Uterus (tissue), 4 donors: Measurements from ENCODE around the gene PUS3. TPM values are rescaled to one million over a fixed set of nuclear protein-coding genes. Genes with fewer than 3 reads are reported as not detected.

Experiments used
- DNase-seq, 2 donors: peaks; one replicate each; pipeline ENCODE4 v3.0.0-alpha.2; 2019 to 2020
- H3K27ac ChIP-seq, 2 donors: fragments of 200-600 bp; sonication (generic); 1 replicate in 1 of 2; 2 replicates in 1 of 2; pipeline ENCODE4 v1.5.1; 2016 to 2018
- H3K27me3 ChIP-seq, 2 donors: fragments of 200-600 bp; sonication (generic); one replicate each; pipeline ENCODE4 v1.5.1; 2018 to 2019; ENCODE audit warnings: control low read depth in 1 of 2
- H3K36me3 ChIP-seq, 2 donors: fragments of 200-600 bp; sonication (generic); one replicate each; pipeline ENCODE4 v1.5.1; 2019; ENCODE audit warnings: control low read depth in 1 of 2
- H3K4me1 ChIP-seq, 2 donors: fragments of 200-600 bp; sonication (generic); one replicate each; pipeline ENCODE4 v1.5.1; 2018 to 2019; ENCODE audit warnings: control low read depth in 1 of 2
- H3K4me3 ChIP-seq, 2 donors: fragments of 200-600 bp; sonication (generic); 1 replicate in 1 of 2; 2 replicates in 1 of 2; pipeline ENCODE4 v1.5.1; 2018 to 2019; ENCODE audit warnings: mild to moderate bottlenecking in 1 of 2
- H3K9me3 ChIP-seq, 2 donors: fragments of 200-600 bp; sonication (generic); one replicate each; pipeline ENCODE4 v1.5.1; 2019; ENCODE audit warnings: control low read depth in 1 of 2
- POLR2A ChIP-seq, 2 donors: fragments of 450-650 bp; IDR thresholded peaks; one replicate each; pipeline ENCODE4 v1.6.1; 2016; ENCODE audit warnings: antibody characterized with exemption in 2 of 2, mild to moderate bottlenecking in 1 of 2, moderate library complexity in 1 of 2
- intact Hi-C: fragments of 100-400 bp; cut with DNase I; formaldehyde crosslinking; loops from one replicate; pipeline ENCODE4 v1.15.1; 2023; ENCODE audit warnings: low total_unique reads
- total RNA-seq, 4 donors: library from RNA; depleted of rRNA in 3 of 4; stranded (reverse); fragments of >200 nt in 3 of 4; gene quantifications; one replicate each; pipeline versions ENCODE4 v1.1.0 to v1.2.4, GENCODE V29; 2014 to 2023
- TF ChIP-seq, protein P1 (sequence below), 4 experiments: fragments of 200-600 bp in 2 of 4; fragments of 450-650 bp in 2 of 4; sonication (generic) in 2 of 4; IDR thresholded peaks; one replicate each; pipeline ENCODE4 v1.5.1; 2016 to 2019; ENCODE audit warnings: antibody characterized with exemption in 4 of 4, mild to moderate bottlenecking in 2 of 4, moderate library complexity in 1 of 4
- donor health status: DM: yes; HTN: yes; CAD: no.

The PUS3 gene
- total RNA-seq, 4 donors from 2014 or later = 1.8 to 19.4 (median 10.2) TPM

DNA sequence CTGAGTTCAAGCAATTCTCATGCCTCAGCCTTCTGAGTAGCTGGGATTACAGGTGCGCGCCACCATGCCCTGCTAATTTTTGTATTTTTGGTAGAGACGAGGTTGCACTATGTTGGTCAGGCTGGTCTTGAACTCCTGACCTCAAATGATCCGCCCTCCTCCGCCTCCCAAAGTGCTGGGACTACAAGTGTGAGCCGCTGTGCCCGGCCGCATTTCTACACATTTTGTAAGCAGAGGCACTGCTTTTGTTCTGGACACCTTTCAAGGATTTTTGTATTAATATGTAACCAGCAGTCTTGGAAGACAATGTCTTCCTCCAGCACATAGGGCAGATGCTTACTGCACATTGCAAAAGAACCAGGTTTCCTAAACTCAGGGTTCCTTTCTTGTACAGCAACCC lies 31.5 kb upstream of the PUS3 start:
- H3K4me1 ChIP-seq = no peaks in the 10 kb centered on the region
- intact Hi-C loops = no loop called here
- no peak for DNase-seq
- no peaks in the 10 kb centered on the region for H3K36me3 ChIP-seq
- peak overlapping the region; percentile 53 to 67 for H3K27ac ChIP-seq
- no peaks in the 10 kb centered on the region for H3K27me3 ChIP-seq
- H3K9me3 ChIP-seq = no peaks in the 10 kb centered on the region
- TF ChIP-seq, protein P1, sequence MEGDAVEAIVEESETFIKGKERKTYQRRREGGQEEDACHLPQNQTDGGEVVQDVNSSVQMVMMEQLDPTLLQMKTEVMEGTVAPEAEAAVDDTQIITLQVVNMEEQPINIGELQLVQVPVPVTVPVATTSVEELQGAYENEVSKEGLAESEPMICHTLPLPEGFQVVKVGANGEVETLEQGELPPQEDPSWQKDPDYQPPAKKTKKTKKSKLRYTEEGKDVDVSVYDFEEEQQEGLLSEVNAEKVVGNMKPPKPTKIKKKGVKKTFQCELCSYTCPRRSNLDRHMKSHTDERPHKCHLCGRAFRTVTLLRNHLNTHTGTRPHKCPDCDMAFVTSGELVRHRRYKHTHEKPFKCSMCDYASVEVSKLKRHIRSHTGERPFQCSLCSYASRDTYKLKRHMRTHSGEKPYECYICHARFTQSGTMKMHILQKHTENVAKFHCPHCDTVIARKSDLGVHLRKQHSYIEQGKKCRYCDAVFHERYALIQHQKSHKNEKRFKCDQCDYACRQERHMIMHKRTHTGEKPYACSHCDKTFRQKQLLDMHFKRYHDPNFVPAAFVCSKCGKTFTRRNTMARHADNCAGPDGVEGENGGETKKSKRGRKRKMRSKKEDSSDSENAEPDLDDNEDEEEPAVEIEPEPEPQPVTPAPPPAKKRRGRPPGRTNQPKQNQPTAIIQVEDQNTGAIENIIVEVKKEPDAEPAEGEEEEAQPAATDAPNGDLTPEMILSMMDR (IDR thresholded peaks at IDR 0.05) = no peak
- no peak for TF ChIP-seq POLR2A (IDR thresholded peaks at IDR 0.05)
- no peak overlapping the region for H3K4me3 ChIP-seq

DNA sequence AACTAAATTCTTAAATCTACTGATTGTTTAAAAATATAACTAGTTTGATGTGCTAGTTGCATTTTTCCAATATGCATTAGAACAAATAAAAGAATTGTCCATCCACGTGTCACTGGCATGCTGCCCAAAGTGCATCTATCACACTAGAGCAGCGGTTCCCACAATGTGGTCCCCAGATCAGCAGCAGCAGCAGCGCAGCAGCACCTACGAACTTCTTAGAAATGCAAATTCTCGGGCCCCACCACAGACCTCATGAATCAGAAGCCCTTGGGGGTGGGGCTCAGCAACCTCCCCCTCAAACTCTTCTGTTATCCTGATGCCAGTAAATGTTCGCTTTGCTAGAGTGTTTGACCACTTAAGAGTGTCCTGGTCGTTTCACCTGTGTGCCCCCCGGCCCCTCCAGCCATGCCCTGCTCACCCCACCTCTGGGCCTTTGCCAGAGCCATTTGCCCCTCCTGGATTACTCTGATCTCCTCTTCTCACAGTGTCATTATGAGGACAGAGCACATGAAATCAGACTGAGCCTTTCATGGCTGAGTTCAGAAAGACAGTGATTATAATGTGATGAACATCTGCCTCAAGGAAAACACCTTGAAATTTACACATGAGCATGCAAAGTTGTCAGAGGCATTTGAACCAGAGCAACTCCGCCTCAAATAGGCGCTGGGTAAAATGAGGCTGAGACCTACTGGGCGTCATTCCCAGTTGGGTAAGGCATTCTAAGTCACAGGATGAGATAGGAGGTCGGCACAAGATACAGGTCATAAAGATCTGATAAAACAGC lies 30.2 kb upstream of the PUS3 start:
- TF ChIP-seq, protein P1 (IDR thresholded peaks at IDR 0.05) = no peak
- TF ChIP-seq POLR2A (IDR thresholded peaks at IDR 0.05) = no peak
- Histone ChIP-seq H3K27me3 (no peaks in the 10 kb centered on the region), H3K4me3 (no peak overlapping the region), H3K36me3 (no peaks in the 10 kb centered on the region), H3K4me1 (no peaks in the 10 kb centered on the region), H3K27ac (no peak overlapping the region), H3K9me3 (no peaks in the 10 kb centered on the region)
- no peak for DNase-seq
- intact Hi-C loops = no loop called here

DNA sequence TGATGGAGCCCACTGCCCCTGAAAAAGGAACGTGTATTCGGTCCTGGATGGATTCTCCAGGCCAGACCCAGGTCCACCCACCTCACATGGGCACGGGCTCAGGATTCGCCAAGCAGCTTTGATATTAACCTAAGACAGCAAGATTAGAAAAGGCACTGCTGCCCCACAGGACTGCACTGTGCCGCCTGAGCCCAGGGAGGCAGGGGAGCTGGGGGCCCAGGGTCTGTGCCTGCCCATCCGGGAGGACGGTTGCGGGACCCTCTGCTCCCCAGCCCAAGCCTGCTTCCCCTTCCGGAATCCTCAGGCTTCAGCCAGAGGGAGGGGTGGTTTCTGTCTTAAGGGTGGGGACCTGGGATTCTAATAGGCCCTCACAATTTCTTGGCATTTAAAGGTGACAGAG lies 29.3 kb upstream of the PUS3 start:
- intact Hi-C loops = no loop called here
- Histone ChIP-seq H3K36me3 (no peaks in the 10 kb centered on the region), H3K4me3 (no peak overlapping the region), H3K9me3 (no peaks in the 10 kb centered on the region), H3K27me3 (no peaks in the 10 kb centered on the region), H3K27ac (peak overlapping the region; percentile 66 to 68), H3K4me1 (no peaks in the 10 kb centered on the region)
- TF ChIP-seq POLR2A (IDR thresholded peaks at IDR 0.05) = no peak
- TF ChIP-seq, protein P1 (IDR thresholded peaks at IDR 0.05) = no peak
- no peak for DNase-seq

DNA sequence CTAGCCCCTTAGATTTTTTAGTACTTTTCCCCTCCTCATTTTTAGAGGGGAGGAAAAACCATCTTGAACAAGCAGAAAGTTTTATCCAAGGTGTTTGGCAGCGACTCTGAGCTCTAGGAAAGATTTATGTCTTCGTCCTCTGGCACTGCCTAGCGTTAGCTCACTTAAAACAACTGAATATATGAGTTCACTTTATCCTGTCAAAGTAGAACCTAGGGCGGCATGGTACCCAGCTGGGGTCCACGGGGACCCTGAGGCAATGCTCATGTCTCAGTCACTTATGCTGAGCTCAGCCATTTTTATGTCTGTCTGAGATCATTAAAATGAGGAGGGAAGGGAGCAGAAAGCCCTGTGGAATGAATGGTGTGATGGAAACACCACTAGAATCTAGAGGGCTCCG lies 28.7 kb upstream of the PUS3 start:
- no peak overlapping the region for H3K4me3 ChIP-seq
- H3K27me3 ChIP-seq = no peaks in the 10 kb centered on the region
- TF ChIP-seq, protein P1 (IDR thresholded peaks at IDR 0.05) = no peak
- TF ChIP-seq POLR2A (IDR thresholded peaks at IDR 0.05) = no peak
- no peaks in the 10 kb centered on the region for H3K4me1 ChIP-seq
- no peaks in the 10 kb centered on the region for H3K36me3 ChIP-seq
- no peaks in the 10 kb centered on the region for H3K9me3 ChIP-seq
- DNase-seq = peak in 1 of 2 donors; percentile 70
- H3K27ac ChIP-seq = peak overlapping the region; percentile 66 to 68
- intact Hi-C loops = no loop called here

DNA sequence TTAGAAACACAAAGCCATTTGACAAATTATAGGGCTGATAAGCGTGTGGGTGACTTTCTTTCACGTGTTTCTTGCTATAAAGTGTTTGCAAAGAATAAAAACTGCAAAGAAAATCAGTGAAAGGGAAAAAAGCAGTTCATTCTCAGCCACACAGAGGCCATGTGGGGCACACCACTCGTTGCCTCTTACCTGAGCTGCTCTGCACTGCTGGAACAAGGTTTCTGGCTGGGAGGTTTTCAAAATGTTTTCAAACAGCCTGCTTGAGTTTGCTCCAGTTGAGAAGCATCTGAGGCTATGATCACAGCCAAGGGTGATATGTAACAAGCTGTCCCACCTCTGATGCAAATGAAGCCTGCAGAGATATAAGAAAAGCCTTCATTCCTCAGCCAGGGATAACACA lies 28.1 kb upstream of the PUS3 start:
- Histone ChIP-seq H3K36me3 (no peaks in the 10 kb centered on the region), H3K27ac (peak overlapping the region; percentile 66 to 68)

More for the DNA sequence above, 28.1 kb upstream of the PUS3 start:
- no peaks in the 10 kb centered on the region for H3K9me3 ChIP-seq
- H3K27me3 ChIP-seq = no peaks in the 10 kb centered on the region
- no peak for DNase-seq
- TF ChIP-seq, protein P1 (IDR thresholded peaks at IDR 0.05) = no peak
- no peak for TF ChIP-seq POLR2A (IDR thresholded peaks at IDR 0.05)
- intact Hi-C loops = no loop called here
- no peaks in the 10 kb centered on the region for H3K4me1 ChIP-seq
- no peak overlapping the region for H3K4me3 ChIP-seq
